ENCODE results near the gene BEND6. TPM values are rescaled to one million over a fixed set of nuclear protein-coding genes. Genes with fewer than 3 reads are reported as not detected.

BEND6 gene
- total and polyA plus RNA-seq, 2 donors (not counting 3 experiments of a cell fraction or from before 2014, with no cell fraction given), result 0.15 to 0.66 TPM

GRCh38 chr6:56995347-56995902, 40.5 kb downstream of the BEND6 start:
- intact Hi-C loops (cut with micrococcal nuclease), result no loop called here
- POLR2A ChIA-PET, result no interaction called here
- BruUV-seq (replicated peaks), result no TSS peak
- no peak for DNase-seq (ENCODE audit: low read depth, low spot score)
- Histone ChIP-seq H3K9me3 (replicated peaks; ENCODE audit: control insufficient read depth, insufficient read depth, low read length) (peaks cover 2% of the 10 kb centered on the region), H3K36me3 (ENCODE audit: control insufficient read depth in 2 of 2, extremely low read depth in 1 of 2, insufficient read depth in 2 of 2, low read length in 2 of 2) (no peaks in the 10 kb centered on the region), H3K4me2 (ENCODE audit: insufficient read depth, low read length) (no peak overlapping the region), H3K27me3 (ENCODE audit: control insufficient read depth in 2 of 2, insufficient read depth in 2 of 2, low read length in 2 of 2) (peaks cover 0 to 3% of the 10 kb centered on the region in 2 experiments), H2AFZ (ENCODE audit: low read depth, low read length) (no peak overlapping the region), H3K4me3 (replicated peaks in 1 of 3; ENCODE audit: insufficient read depth in 1 of 3, low read depth in 1 of 3, low read length in 3 of 3) (no peak overlapping the region), H3K79me2 (ENCODE audit: control insufficient read depth, insufficient read depth, low read length) (no peaks in the 10 kb centered on the region), H3K9ac (replicated peaks; ENCODE audit: extremely low read depth, insufficient read depth, low read length) (no peak overlapping the region), H3K27ac (ENCODE audit: insufficient read depth, low read depth, low read length) (no peak overlapping the region), H4K20me1 (replicated peaks; ENCODE audit: control insufficient read depth, extremely low read depth, insufficient read depth, low read length) (no peaks in the 10 kb centered on the region), H3K9me1 (replicated peaks; ENCODE audit: control insufficient read depth, extremely low read depth, insufficient read depth, low read length) (no peaks in the 10 kb centered on the region), H3K4me1 (ENCODE audit: control insufficient read depth, extremely low read depth, insufficient read depth, low read length) (no peaks in the 10 kb centered on the region)
- TF ChIP-seq EZH2 (IDR thresholded peaks at IDR 0.05; ENCODE audit: borderline replicate concordance, low read depth, low read length, severe bottlenecking) (no peak), FOS (IDR thresholded peaks at IDR 0.05; ENCODE audit: borderline replicate concordance, insufficient read depth, low read length) (no peak), MYC (IDR thresholded peaks at IDR 0.05; ENCODE audit: low read depth, low read length) (no peak), JUN (IDR thresholded peaks at IDR 0.05; ENCODE audit: borderline replicate concordance, insufficient read depth, insufficient read length, low read depth) (no peak), POLR2AphosphoS5 (IDR thresholded peaks at IDR 0.05; ENCODE audit: insufficient read depth, low read depth, low read length) (no peak), MAX (IDR thresholded peaks at IDR 0.05; ENCODE audit: insufficient read depth, insufficient read length) (no peak), CTCF (IDR thresholded peaks at IDR 0.05; ENCODE audit: extremely low read depth in 1 of 2, insufficient read depth in 1 of 2, low read depth in 1 of 2, low read length in 2 of 2) (no peak), POLR2A (IDR thresholded peaks at IDR 0.05; ENCODE audit: low read depth, low read length) (no peak), GATA2 (IDR thresholded peaks at IDR 0.05; ENCODE audit: insufficient read depth, insufficient read length, low read depth, low read length) (no peak)
- FAIRE-seq, result no peak
- CTCF ChIA-PET, result interaction anchor here (0.6 to 2.4 kb wide), 3 partner anchors 11 to 810 kb away, joined by 3 to 9 read pairs (median 3); no protein-coding TSS in a partner anchor
- dilution Hi-C loops (cut with MboI; ENCODE audit: extremely low pct_ligation_motif_present, low sequenced_read_pairs), result no loop called here

Measured in endothelial cell of umbilical vein (primary cell).